IPS DF 6.9 (cell line): ENCODE data around the gene AIPL1.

Source experiments
- DNase-seq: peaks from one replicate; pipeline ENCODE4 v3.0.0-alpha.2; 2013; ENCODE audit warnings: low read depth, low spot score
- H3K27ac ChIP-seq: one replicate; pipeline ENCODE4 v1.5.1; 2013; ENCODE audit warnings: low read length, control low read depth
- H3K27me3 ChIP-seq: 2 replicates; pipeline ENCODE4 v1.6.1; 2013; ENCODE audit warnings: mild to moderate bottlenecking, low read length; ENCODE audit not compliant: control insufficient read depth, insufficient read depth
- H3K36me3 ChIP-seq: 2 replicates; pipeline ENCODE4 v1.6.1; 2013; ENCODE audit warnings: low read length; ENCODE audit not compliant: control insufficient read depth, insufficient read depth
- H3K4me1 ChIP-seq: 2 replicates; pipeline ENCODE4 v1.6.1; 2013; ENCODE audit warnings: low read length; ENCODE audit not compliant: control insufficient read depth, insufficient read depth
- H3K4me3 ChIP-seq: 2 replicates; pipeline ENCODE4 v1.5.1; 2013; ENCODE audit warnings: mild to moderate bottlenecking, low read length
- H3K9me3 ChIP-seq: 2 replicates; pipeline ENCODE4 v1.6.1; 2013; ENCODE audit warnings: low read length, inconsistent platforms; ENCODE audit not compliant: control insufficient read depth, insufficient read depth
- WGBS: extraction: QIAGEN DNeasy Blood & Tissue Kit; methylation state at CpG from one replicate; pipeline ENCODE4 v1.1.7; 2013; ENCODE audit warnings: mixed read lengths, missing lambda C conversion rate; ENCODE audit not compliant: insufficient read length, insufficient coverage; 5-methylcytosine and 5-hydroxymethylcytosine counted together

AIPL1 gene

DNA sequence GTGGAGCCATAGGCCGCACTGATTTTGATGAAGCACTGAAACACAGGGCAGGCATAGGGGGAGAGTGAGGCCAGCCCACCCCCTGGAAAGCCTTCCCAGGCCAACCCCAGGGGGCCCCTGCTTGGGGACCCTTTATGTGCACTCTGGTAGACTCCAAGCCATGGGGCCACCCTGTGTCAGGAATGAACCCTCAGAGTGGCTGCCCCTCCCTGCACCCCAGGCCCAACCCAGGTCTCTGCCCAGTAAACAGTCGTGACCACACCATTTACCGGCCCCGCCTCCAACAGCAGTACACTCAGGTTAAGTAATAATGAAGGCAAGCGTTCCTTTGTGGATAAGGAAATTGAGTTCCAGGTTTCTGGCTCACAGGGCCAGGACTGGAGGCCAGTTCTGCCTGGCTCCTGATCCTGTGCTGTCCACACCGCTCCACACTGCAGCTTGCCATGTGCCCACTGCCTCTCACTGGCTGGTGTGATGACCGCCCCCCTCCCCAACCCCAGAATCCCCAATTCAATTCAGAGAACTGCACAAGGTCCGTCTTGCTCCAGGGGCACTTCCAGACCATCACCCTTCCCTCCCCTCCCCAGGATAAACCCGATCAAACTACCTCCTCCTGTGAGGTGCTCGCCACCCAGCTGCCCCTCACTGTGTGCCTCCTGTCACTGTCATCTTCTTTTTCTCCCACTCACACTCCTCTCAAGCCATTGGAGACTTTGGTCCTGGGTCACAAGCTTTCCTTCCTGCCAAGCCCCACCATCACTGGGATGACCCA is 23.0 kb upstream of the AIPL1 start:
- WGBS: no CpG with 5 or more reads among the region's 10 CpGs
- Histone ChIP-seq H3K36me3 (no peaks in the 10 kb centered on the region), H3K27me3 (no peaks in the 10 kb centered on the region), H3K9me3 (no peaks in the 10 kb centered on the region), H3K4me1 (peaks cover 16% of the 10 kb centered on the region), H3K27ac (no peak overlapping the region), H3K4me3 (no peak overlapping the region)
- DNase-seq: no peak

DNA sequence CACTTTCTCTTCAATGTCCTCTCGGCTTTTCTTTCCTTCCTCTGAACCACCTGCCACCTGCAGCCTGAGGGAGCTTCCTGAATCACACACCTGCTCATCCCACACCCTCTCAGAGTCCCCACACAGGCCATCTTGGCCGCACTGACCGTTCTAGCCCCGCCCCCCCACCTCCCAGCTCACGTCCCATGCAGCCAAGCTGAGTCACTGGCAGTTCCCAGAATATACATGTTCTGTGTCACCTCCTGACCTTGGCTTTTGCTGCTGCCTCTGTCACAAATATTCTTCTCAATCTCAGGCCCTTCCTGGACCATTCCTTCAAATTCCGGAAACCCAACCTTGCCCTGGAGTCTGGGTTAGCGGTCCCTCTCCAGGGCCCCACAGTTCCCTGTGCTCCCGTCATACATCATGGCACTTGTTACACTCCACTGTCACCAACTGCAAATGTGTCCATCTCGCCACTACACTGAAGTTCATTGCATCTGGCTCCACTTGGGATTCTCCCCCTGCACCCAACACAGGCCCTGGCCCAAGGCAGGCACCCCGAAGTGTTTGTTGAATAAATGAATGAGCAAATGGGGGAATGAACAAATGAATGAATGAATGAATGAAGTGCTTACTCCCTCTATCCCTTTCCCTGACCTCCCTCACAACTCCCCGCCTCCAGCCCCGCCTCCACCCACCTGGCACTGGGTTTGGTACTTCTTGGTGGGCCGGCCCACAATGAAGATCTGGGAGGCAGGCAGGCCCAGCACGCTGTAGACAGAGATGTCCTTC is 22.2 kb upstream of the AIPL1 start:
- no CpG with 5 or more reads among the region's 14 CpGs for WGBS
- Histone ChIP-seq H3K36me3 (no peaks in the 10 kb centered on the region), H3K4me1 (peaks cover 17% of the 10 kb centered on the region), H3K4me3 (no peak overlapping the region), H3K9me3 (no peaks in the 10 kb centered on the region), H3K27ac (no peak overlapping the region), H3K27me3 (no peaks in the 10 kb centered on the region)
- no peak for DNase-seq

DNA sequence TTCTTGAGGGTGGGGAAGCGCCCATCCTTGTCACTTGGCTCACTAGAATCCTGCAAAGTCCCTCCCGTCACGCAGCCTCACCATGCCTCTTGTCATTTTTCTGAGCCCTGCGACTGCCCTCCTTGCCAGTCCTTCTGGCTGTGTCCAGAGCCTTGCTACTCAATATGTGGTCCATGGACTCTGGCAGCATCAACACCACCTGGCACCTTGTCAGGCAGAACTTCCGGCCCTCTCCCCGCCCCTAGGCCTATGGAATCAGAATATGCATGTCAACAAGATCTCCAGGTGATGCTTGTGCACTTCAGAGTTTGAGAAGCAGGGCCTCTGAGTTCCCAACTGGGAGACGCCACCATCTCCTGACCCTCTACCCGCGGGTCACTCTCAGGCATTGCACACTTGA is 21.4 kb upstream of the AIPL1 start:
- H3K27me3 ChIP-seq: no peaks in the 10 kb centered on the region
- H3K36me3 ChIP-seq: no peaks in the 10 kb centered on the region
- no peaks in the 10 kb centered on the region for H3K9me3 ChIP-seq
- no CpG with 5 or more reads among the region's 9 CpGs for WGBS
- no peak overlapping the region for H3K27ac ChIP-seq
- no peak for DNase-seq
- H3K4me3 ChIP-seq: no peak overlapping the region
- H3K4me1 ChIP-seq: peaks cover 14% of the 10 kb centered on the region

DNA sequence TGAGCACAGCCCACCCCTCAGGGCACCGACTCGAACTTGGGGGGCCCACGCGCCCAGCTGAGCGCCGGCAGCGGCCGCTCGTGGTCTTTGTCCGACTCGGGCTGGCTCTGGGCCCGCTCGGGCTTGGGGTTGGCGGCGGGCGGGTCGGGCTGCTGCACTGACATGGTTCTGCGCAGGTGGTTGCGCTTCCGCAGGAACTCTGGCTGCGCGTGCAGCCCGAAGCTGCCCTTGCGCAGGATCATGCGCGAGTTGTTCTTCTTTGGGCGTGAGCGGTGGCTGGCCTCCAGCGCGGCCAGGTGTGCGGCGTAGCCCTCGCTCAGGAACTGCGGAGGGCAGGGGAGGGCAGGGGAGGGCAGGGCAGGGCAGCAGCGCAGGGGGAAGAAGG is 20.4 kb upstream of the AIPL1 start:
- H3K27me3 ChIP-seq: no peaks in the 10 kb centered on the region
- no peak for DNase-seq
- peak overlapping the region; percentile 17; the same call in 1 of the 2 replicates for H3K4me3 ChIP-seq
- peaks cover 1% of the 10 kb centered on the region; the same call in 1 of the 2 replicates for H3K36me3 ChIP-seq
- no peaks in the 10 kb centered on the region for H3K9me3 ChIP-seq
- H3K4me1 ChIP-seq: peaks cover 11% of the 10 kb centered on the region
- no peak overlapping the region for H3K27ac ChIP-seq
- WGBS: no CpG with 5 or more reads among the region's 35 CpGs

DNA sequence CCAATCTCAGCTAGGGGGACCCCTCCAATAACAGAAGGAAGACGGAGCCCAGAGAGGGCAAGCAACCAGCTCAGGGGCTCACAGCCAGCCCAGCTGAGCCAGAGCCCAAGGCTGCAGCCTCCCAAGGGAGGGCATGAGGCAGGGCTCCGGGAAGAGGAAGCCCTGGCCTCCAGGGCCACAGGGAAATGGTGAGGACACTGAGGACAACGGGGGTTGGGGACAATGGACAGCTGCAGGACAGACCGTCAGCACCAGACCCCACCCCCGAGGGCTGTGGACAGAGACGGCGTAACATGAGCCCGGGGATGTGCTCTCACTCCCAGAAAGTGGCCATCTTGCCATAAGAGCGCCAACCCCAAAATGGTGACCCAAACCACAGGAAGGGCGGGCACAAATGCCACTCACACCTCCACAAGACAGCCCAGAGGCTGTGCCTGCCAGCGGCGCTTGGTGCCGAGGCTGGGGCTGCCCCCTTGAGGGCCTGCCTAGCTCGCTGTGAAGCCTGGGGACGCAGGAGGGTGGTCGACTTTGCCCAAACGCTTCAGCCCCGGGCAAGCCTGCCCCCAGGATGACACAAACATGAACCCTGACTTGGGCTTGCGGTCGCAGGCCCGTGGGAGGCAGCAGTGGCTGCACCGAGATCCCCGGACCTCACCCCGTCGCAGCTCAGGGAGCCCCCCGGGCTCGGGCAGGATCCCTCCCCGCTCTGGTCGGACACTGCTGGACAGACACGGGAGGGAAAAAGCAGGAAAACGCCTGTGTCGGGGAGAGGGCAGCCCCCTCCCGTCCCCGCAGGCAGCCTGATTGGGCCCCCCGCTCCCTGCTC is 19.8 kb upstream of the AIPL1 start:
- DNase-seq: no peak
- peak overlapping the region; percentile 17; the same call in 1 of the 2 replicates for H3K4me3 ChIP-seq
- peaks cover 11% of the 10 kb centered on the region for H3K4me1 ChIP-seq
- no CpG with 5 or more reads among the region's 35 CpGs for WGBS
- peaks cover 7% of the 10 kb centered on the region for H3K36me3 ChIP-seq
- no peaks in the 10 kb centered on the region for H3K27me3 ChIP-seq
- H3K9me3 ChIP-seq: no peaks in the 10 kb centered on the region
- H3K27ac ChIP-seq: no peak overlapping the region

DNA sequence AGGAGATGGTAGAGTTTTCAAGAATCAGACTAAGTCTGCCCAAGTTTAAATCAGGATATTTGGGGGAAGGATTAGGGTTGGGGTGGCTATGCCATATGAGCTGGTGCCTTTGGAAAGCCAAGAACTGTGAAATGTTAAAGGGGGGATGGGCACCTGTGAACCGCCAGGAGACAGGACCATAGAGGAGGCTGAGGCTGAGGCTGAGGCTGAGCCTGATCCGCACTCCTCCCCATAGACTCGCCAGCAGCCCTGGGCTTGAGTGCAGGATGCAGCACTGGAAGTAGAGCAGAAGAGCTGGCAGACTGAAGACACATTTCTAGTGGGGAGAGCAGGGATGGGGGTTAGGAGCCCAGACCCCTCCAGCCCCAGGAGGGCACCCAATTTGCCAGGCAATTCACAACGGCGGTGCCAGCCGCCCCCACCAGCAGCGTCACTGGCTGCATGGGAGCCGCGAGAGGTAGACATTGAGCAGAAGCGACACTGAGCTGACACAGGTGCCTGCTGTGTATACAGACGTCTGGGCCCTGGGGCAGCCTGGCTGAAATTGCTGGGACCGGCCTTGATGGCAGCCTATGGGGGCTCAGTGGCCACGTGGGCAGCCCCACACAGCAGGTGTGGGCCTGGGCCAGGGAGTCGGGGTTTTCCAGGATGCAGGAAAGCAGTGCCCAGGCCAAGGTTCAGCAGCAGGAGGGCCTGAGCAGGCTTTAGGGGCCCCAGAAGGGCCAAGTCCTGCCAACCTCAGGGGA is 18.5 kb upstream of the AIPL1 start:
- Histone ChIP-seq H3K27me3 (no peaks in the 10 kb centered on the region), H3K4me1 (peaks cover 10% of the 10 kb centered on the region), H3K27ac (no peak overlapping the region), H3K36me3 (peaks cover 12% of the 10 kb centered on the region), H3K4me3 (no peak overlapping the region), H3K9me3 (no peaks in the 10 kb centered on the region)
- no CpG with 5 or more reads among the region's 14 CpGs for WGBS
- DNase-seq: no peak

DNA sequence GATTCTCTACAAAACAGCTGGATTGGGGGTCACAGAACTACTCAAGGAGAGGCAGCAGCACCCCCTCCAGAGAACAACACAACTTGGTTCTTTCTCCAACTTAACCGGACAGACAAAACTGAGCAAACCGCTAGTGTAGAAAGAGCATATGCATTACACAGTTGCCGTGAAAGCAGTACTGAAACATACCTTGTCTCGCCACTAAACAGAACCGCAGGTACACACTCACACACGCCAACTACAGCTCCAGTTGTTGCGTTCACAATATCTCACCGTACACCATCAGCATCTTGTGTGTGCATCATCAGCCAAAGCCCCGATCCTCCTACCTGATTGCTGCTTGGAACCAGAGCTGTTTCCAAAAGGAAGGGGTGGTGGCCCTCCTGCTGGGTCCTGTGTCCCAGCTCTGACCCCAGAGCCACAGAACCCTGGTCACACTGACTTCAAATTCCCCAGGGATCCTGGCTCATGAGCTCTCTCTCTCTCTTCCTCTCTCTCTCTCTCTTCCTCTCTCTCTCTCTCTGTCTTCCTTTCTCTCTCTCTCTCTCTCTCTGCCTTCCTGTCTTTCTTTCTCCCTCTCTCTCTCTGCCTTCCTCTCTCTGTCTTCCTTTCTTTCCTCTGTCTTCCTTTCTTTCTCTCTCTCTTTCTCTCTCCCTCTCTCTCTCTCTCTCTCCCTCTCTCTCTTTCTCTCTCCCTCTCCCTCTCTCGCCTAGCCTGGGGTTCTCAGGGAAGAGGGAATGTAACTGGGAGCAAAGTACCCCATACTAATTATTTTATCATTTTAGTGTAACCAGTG is 17.7 kb upstream of the AIPL1 start:
- Histone ChIP-seq H3K9me3 (no peaks in the 10 kb centered on the region), H3K36me3 (peaks cover 15% of the 10 kb centered on the region), H3K4me3 (no peak overlapping the region), H3K4me1 (peaks cover 8% of the 10 kb centered on the region), H3K27me3 (no peaks in the 10 kb centered on the region), H3K27ac (no peak overlapping the region)
- no CpG with 5 or more reads among the region's 10 CpGs for WGBS
- DNase-seq: no peak

DNA sequence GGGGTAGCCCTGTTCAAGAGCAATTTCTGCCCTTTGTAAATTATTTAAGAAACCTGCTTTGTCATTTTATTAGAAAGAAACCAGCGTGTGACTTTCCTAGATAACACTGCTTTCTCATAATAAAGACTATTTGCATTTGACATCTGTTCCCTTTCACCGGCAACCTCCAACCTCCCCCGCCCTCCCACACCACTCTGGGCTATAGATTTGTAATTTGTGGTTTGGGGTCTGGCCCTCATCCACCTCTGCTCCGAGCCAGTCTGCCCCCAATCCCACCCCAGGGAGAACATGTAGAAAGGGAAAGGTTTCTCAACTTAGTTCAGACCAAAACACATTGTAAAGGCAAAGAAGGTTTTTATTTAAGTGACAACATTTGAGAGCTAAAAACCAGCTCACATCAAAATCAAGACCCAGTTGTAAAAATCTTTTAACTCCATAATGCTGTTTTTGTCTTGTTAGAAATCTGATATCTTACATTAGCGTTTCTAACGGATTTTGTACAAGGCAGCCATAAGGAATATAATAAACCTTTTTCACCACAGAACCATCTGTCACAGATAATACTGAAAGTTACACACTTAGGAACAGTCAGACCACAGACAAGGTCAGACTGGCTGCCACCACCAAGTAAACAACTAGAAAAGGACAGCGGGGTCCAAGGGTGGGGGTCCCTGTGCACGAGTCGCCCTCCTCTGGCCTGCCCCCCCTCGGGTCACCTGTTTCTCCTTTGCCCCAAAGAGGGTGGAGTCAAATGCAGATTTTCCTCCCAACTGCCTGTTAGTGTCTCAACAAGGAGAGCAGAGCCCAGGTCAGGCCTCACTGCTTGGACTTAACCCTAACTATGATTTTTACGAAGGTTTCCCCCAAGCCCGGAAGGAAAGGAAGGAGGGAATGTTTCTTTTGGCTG is 16.3 kb upstream of the AIPL1 start:
- H3K27ac ChIP-seq: no peak overlapping the region
- no peaks in the 10 kb centered on the region for H3K27me3 ChIP-seq
- peaks cover 24% of the 10 kb centered on the region for H3K36me3 ChIP-seq
- no peak for DNase-seq
- H3K4me1 ChIP-seq: peaks cover 6% of the 10 kb centered on the region
- no peaks in the 10 kb centered on the region for H3K9me3 ChIP-seq
- no CpG with 5 or more reads among the region's 12 CpGs for WGBS
- H3K4me3 ChIP-seq: no peak overlapping the region

DNA sequence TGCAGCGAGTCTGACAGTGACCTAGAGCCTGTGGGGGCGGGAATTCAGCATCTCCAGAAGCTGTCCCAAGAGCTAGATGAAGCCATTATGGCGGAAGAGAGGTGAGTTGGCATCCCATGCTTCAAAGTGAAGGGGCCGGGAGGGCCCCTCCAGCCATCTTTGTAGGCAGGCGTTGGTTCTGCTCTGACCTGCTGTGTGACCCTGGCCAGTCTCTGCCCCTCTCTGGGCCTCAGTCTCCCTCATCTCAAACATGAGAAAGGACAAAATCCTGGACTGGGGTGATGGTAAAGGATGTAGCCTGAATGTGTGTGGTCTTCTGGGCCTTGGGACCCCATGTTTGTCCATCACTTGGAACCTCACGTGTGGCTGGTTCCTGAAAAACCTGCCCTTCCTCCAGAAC is 14.4 kb upstream of the AIPL1 start:
- Histone ChIP-seq H3K9me3 (no peaks in the 10 kb centered on the region), H3K36me3 (peaks cover 29% of the 10 kb centered on the region), H3K4me1 (peaks cover 4% of the 10 kb centered on the region), H3K4me3 (no peak overlapping the region), H3K27me3 (no peaks in the 10 kb centered on the region), H3K27ac (no peak overlapping the region)
- no CpG with 5 or more reads among the region's 6 CpGs for WGBS
- DNase-seq: no peak
